HepG2 (cell line): Measurements from ENCODE around the gene QRICH2. TPM values are rescaled to one million over a fixed set of nuclear protein-coding genes. Genes with fewer than 3 reads are reported as not detected.

Experiments used
- CERS6 ChIP-seq: sonication (generic); formaldehyde crosslinking; IDR thresholded peaks from 2 replicates; pipeline ENCODE4 v1.5.0; 2020; ENCODE audit warnings: missing genetic modification reagents
- DPF2 ChIP-seq: sonication (generic); formaldehyde crosslinking; IDR thresholded peaks from 2 replicates; pipeline ENCODE4 v1.4.0; 2020; ENCODE audit warnings: mild to moderate bottlenecking, low read depth, missing genetic modification reagents, borderline replicate concordance
- MIER3 ChIP-seq: IDR thresholded peaks from 2 replicates; pipeline ENCODE4 v1.6.1; 2016; ENCODE audit warnings: missing compliant biosample characterization, borderline replicate concordance
- NCOA5 ChIP-seq: sonication (generic); formaldehyde crosslinking; IDR thresholded peaks from 2 replicates; pipeline ENCODE4 v1.4.0; 2020; ENCODE audit warnings: missing genetic modification reagents
- NR2F2 ChIP-seq: IDR thresholded peaks from 2 replicates; pipeline ENCODE4 v1.6.1; 2012; ENCODE audit warnings: low read depth, inconsistent platforms, borderline replicate concordance
- ONECUT2 ChIP-seq: sonication (generic); formaldehyde crosslinking; IDR thresholded peaks from 2 replicates; pipeline ENCODE4 v1.4.0; 2020; ENCODE audit warnings: missing genetic modification reagents
- POLR2A ChIP-seq, 2 experiments: IDR thresholded peaks; 2 replicates each; pipeline ENCODE4 v1.6.1; 2011; ENCODE audit warnings: low read depth in 2 of 2, low read length in 2 of 2, mild to moderate bottlenecking in 1 of 2, moderate library complexity in 1 of 2; ENCODE audit not compliant: insufficient read depth in 1 of 2
- SIN3B ChIP-seq: fragments of 150-350 bp; IDR thresholded peaks from 2 replicates; pipeline ENCODE4 v1.6.1; 2014; ENCODE audit warnings: low read length
- THAP7 ChIP-seq: sonication (generic); formaldehyde crosslinking; IDR thresholded peaks from 2 replicates; pipeline ENCODE4 v1.8.1; 2023; ENCODE audit warnings: mild to moderate bottlenecking, missing genetic modification reagents
- ZBTB46 ChIP-seq: sonication (generic); formaldehyde crosslinking; IDR thresholded peaks from 2 replicates; pipeline ENCODE4 v1.4.0; 2020; ENCODE audit warnings: mild to moderate bottlenecking, missing genetic modification reagents, borderline replicate concordance
- ZNF124 ChIP-seq: sonication (generic); formaldehyde crosslinking; IDR thresholded peaks from 2 replicates; pipeline ENCODE4 v1.4.0; 2020; ENCODE audit warnings: missing genetic modification reagents
- ZNF317 ChIP-seq: sonication (generic); formaldehyde crosslinking; IDR thresholded peaks from 2 replicates; pipeline ENCODE4 v1.5.0; 2020; ENCODE audit warnings: mild to moderate bottlenecking, missing genetic modification reagents
- ZNF503 ChIP-seq: sonication (generic); formaldehyde crosslinking; IDR thresholded peaks from 2 replicates; pipeline ENCODE4 v1.4.0; 2020; ENCODE audit warnings: missing genetic modification reagents
- ZNF609 ChIP-seq: sonication (generic); formaldehyde crosslinking; IDR thresholded peaks from 2 replicates; pipeline ENCODE4 v1.4.0; 2020; ENCODE audit warnings: mild to moderate bottlenecking, missing genetic modification reagents, borderline replicate concordance
- ZNF670 ChIP-seq: sonication (generic); formaldehyde crosslinking; IDR thresholded peaks from 2 replicates; pipeline ENCODE4 v1.8.0; 2022; ENCODE audit warnings: mild to moderate bottlenecking, missing genetic modification reagents, borderline replicate concordance
- ZNF749 ChIP-seq: sonication (generic); formaldehyde crosslinking; IDR thresholded peaks from 2 replicates; pipeline ENCODE4 v1.8.0; 2022; ENCODE audit warnings: mild to moderate bottlenecking, missing genetic modification reagents, moderate library complexity, borderline replicate concordance
- ZNF776 ChIP-seq: sonication (generic); formaldehyde crosslinking; IDR thresholded peaks from 2 replicates; pipeline ENCODE4 v1.4.0; 2020; ENCODE audit warnings: mild to moderate bottlenecking, missing genetic modification reagents
- ZNF782 ChIP-seq: sonication (generic); formaldehyde crosslinking; IDR thresholded peaks from 2 replicates; pipeline ENCODE4 v1.4.0; 2020; ENCODE audit warnings: missing genetic modification reagents, mild to moderate bottlenecking, borderline replicate concordance
- ZNF788 ChIP-seq: sonication (generic); formaldehyde crosslinking; IDR thresholded peaks from 2 replicates; pipeline ENCODE4 v1.5.0; 2020; ENCODE audit warnings: mild to moderate bottlenecking, missing genetic modification reagents, borderline replicate concordance
- polyA plus RNA-seq, 8 experiments: library from polyadenylated mRNA; depleted of rRNA in 3 of 8; stranded (reverse) in 7 of 8; unstranded in 1 of 8; fragments of >200 nt; fragmentation: Illumina TruSeq in 4 of 8; extraction: Trizol in 4 of 8; gene quantifications; 2 replicates each; pipeline versions ENCODE4 v1.2.1 to v1.2.3, GENCODE V29; 2011 to 2016; ENCODE audit warnings: low read depth in 4 of 8, missing spikeins in 1 of 8, mixed read lengths in 1 of 8; ENCODE audit not compliant: insufficient read depth in 1 of 8
- total RNA-seq, 5 experiments: library from RNA; depleted of rRNA; stranded (reverse); fragments of >200 nt; fragmentation: Illumina TruSeq; extraction: Trizol; gene quantifications; 2 replicates each; pipeline ENCODE4 v1.2.3, GENCODE V29; 2016; ENCODE audit warnings: low read depth in 1 of 5

QRICH2 gene
- total and polyA plus RNA-seq, 2 of the 13 experiments (the other 11 are each of a cell fraction or from before 2014, with no cell fraction given): 3.7 to 5.7 TPM

- peak; percentile 75; the same call in 1 of the 2 replicates for TF ChIP-seq MIER3 (CRISPR knock-in tag)
- peak; percentile 44; the same call in 1 of the 2 replicates for TF ChIP-seq DPF2 (CRISPR knock-in tag)
- no peak for TF ChIP-seq NCOA5
- TF ChIP-seq NR2F2: peak; percentile 83
- no peak for TF ChIP-seq ZNF124 (CRISPR knock-in tag)
- peak; percentile 79 for TF ChIP-seq ZNF609 (CRISPR knock-in tag)
- TF ChIP-seq THAP7 (CRISPR knock-in tag): no peak
- TF ChIP-seq ZNF670 (CRISPR knock-in tag): peak; percentile 87
- TF ChIP-seq ZNF749 (CRISPR knock-in tag): no peak
- 0 out of 2 replicates have a peak, but pooled peaks have one; percentile 16 for TF ChIP-seq ONECUT2 (CRISPR knock-in tag)
- peak; percentile 81 for TF ChIP-seq ZNF503 (CRISPR knock-in tag)
- peak; percentile 29; the same call in 1 of the 2 replicates for TF ChIP-seq ZNF788 (CRISPR knock-in tag)
- TF ChIP-seq ZNF317: no peak
- no peak for TF ChIP-seq CERS6 (CRISPR knock-in tag)
- TF ChIP-seq ZNF776: 0 out of 2 replicates have a peak, but pooled peaks have one; percentile 6
- no peak for TF ChIP-seq ZNF782 (CRISPR knock-in tag)
- TF ChIP-seq SIN3B: no peak
- no peak for TF ChIP-seq ZBTB46 (CRISPR knock-in tag)
- no peak for TF ChIP-seq POLR2A (IDR thresholded peaks at IDR 0.05; ENCODE audit: insufficient read depth in 1 of 2, low read depth in 2 of 2, low read length in 2 of 2)
These were observed 70.2 kb downstream of the QRICH2 start (continued) for GRCh38 chr17:76237859-76238313.
